T-helper 22 cell (primary cell): ENCODE measurements around the gene ZNF138.

Experiments used
- DNase-seq: peaks from one replicate; pipeline ENCODE4 v3.0.0-alpha.2; 2020; ENCODE audit warnings: low read depth

The ZNF138 gene

GRCh38 chr7:64875658-64876406 is 81.6 kb downstream of the ZNF138 start:
- DNase-seq, result no peak

GRCh38 chr7:64876792-64877713 is 82.8 kb downstream of the ZNF138 start:
- DNase-seq, result peak; percentile 49

- no peak for DNase-seq
Measured at GRCh38 chr7:64877714-64878610, 83.7 kb downstream of the ZNF138 start.

- DNase-seq, result no peak
Measured at GRCh38 chr7:64878684-64879083, 84.5 kb downstream of the ZNF138 start.

GRCh38 chr7:64879086-64879730 is 85.0 kb downstream of the ZNF138 start:
- no peak for DNase-seq

DNA sequence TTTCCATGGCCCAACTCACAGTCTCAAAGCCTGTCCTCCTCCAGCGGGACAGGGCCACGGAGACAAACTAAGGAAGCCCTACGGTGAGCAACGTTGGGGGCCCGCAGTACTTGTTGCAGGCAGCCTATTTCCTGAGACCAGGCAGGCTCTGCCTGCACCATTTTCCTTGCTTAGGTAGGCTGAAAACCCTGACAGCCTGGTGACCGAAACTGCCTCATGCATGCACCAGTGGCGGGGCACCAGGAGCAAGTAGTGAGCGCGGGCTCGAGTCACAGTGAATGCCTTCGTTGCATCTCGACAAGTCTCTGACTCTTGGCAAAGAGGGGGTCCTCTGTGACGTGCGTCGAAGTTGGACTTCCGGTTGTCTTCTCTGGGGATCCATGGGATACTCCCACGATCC is 85.6 kb downstream of the ZNF138 start:
- no peak for DNase-seq

DNA sequence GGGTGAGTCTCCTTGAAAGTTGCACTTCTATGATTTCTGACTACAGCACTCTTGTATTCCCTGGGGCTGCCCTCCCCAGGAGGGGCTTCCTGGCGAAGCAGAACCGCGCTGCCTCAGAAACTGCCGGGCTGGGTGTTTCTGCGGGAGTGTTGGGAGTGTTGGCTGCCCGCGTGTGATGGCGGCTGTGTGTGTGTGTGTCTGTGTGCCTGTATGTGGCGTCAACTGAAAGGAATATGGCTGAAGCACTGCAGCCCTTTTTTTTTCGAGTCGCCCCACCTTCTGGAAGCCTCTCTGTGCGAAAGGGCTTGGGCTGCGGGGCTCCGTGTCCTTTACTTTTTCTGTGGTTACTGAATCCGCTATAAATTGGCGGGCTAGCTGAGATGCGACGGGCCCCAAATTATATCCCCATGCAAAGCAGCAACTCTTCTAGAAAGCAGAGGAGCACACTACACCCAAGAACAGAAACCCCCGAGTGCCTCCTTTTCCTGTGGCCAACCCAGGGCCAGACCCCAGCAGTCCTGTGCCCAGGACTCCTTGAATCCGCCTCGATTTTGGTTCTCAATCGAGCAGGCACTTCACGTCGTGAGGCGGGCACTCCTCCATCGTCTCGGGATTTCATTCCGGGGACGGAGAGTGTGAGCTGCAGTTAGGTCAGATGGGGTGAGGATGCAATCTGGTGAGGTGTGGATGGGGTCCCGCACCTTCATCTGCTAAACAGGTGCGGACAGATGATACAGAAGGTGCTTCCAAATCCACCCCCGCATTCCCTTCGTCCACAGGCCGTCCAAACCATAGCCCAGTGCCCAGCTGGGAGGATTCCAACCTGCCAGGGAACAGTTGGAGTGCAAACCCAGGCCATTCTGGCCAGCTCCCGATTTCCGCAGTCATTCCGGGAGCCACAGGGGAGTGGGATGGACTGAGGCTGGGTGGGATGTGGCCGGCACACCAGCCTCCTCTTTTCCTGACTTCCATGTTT is 86.4 kb downstream of the ZNF138 start:
- no peak for DNase-seq

DNA sequence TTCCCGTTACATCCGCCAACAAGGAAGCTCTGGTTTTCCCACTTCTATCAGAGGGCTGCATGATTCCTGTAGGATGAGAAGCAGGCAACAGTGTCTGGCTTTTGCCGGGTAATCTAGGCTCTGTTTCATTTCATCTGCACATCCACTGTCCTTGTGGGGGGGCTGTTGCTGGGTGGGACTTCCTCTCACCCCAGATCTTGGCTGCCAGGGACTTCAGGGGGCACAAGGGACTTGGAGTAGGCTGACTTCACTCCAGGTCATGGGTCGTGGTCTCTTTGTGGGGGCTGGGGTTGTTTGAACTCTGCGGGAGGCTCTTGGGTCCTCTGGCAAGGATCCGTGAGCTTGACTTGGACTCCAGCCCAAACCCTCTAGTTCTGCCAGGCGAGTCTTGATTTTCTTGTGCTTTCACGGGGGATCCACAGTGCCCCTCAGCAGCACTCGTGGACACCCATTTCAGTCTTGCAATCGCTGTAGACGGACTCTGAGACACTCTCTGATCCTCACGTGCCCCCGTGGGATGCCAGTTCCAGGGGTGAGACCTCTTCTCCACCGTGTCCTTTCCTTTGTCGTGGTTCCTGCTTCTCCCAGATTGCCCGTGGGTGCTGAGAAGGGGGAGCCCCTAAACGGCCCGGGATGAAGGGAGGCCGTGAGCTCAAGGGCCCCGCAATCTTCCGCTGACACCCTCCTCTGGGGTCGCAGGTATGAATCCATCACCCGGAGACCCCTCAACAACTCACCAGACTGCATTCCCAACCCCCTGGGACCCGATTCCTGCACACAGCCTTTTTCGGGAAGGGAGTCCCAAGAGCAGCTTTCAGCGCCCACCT is 87.4 kb downstream of the ZNF138 start:
- DNase-seq, result no peak

GRCh38 chr7:64882341-64883112 is 88.3 kb downstream of the ZNF138 start:
- DNase-seq, result no peak
